Body of pancreas (tissue), 4 donors: ENCODE results near the gene FCN1. TPM values are rescaled to one million over a fixed set of nuclear protein-coding genes. Genes with fewer than 3 reads are reported as not detected.

Source experiments
- ATAC-seq: fragments of 150-250 bp; one replicate; pipeline ENCODE4 v1.9.1; 2016
- DNase-seq, 4 donors: peaks; one replicate each; pipeline ENCODE4 v3.0.0-alpha.2; 2019
- H3K27ac ChIP-seq, 4 donors: fragments of 200-600 bp; sonication (generic); 1 replicate in 3 of 4; 2 replicates in 1 of 4; pipeline versions ENCODE4 v1.5.1 to v1.6.1; 2016 to 2019; ENCODE audit warnings: mild to moderate bottlenecking in 1 of 4, mixed read lengths in 1 of 4, moderate library complexity in 1 of 4
- H3K27me3 ChIP-seq, 2 donors: fragments of 200-600 bp; sonication (generic); one replicate each; pipeline ENCODE4 v1.6.0; 2016; ENCODE audit warnings: mild to moderate bottlenecking in 1 of 2
- H3K36me3 ChIP-seq, 2 donors: fragments of 200-600 bp; sonication (generic); replicated peaks in 1 of 2; 2 replicates each; pipeline ENCODE4 v1.5.1; 2016; ENCODE audit warnings: low read depth in 2 of 2; ENCODE audit not compliant: insufficient read depth in 1 of 2
- H3K4me1 ChIP-seq: fragments of 200-600 bp; sonication (generic); one replicate; pipeline ENCODE4 v1.6.0; 2016
- H3K4me3 ChIP-seq, 2 donors: fragments of 200-600 bp; sonication (generic); 1 replicate in 1 of 2; 2 replicates in 1 of 2; pipeline ENCODE4 v1.5.1; 2016 to 2019
- H3K9me3 ChIP-seq, 3 donors: fragments of 200-600 bp; sonication (generic); 1 replicate in 2 of 3; 2 replicates in 1 of 3; pipeline ENCODE4 v1.5.1; 2016
- POLR2A ChIP-seq, 3 donors: fragments of 450-650 bp; IDR thresholded peaks; one replicate each; pipeline ENCODE4 v1.6.1; 2016; ENCODE audit warnings: antibody characterized with exemption in 3 of 3, mild to moderate bottlenecking in 2 of 3
- WGBS, 2 donors: methylation state at CpG; one replicate each; pipeline ENCODE4 v1.1.5; 2017; 5-methylcytosine and 5-hydroxymethylcytosine counted together
- intact Hi-C: fragments of 100-400 bp; cut with DNase I; formaldehyde crosslinking; loops from one replicate; pipeline ENCODE4 v1.15.1; 2023
- total RNA-seq, 2 donors: library from RNA; depleted of rRNA; stranded (reverse); fragments of >200 nt; gene quantifications; one replicate each; pipeline ENCODE4 v1.1.0, GENCODE V29; 2016
- TF ChIP-seq, protein P1 (sequence below), 7 experiments: fragments of 450-650 bp in 4 of 7; fragments of 200-600 bp in 3 of 7; sonication (generic) in 3 of 7; IDR thresholded peaks; one replicate each; pipeline ENCODE4 v1.5.1; 2016 to 2019; ENCODE audit warnings: antibody characterized with exemption in 7 of 7

The FCN1 gene
- total RNA-seq, 2 donors from 2014 or later = not detected

DNA sequence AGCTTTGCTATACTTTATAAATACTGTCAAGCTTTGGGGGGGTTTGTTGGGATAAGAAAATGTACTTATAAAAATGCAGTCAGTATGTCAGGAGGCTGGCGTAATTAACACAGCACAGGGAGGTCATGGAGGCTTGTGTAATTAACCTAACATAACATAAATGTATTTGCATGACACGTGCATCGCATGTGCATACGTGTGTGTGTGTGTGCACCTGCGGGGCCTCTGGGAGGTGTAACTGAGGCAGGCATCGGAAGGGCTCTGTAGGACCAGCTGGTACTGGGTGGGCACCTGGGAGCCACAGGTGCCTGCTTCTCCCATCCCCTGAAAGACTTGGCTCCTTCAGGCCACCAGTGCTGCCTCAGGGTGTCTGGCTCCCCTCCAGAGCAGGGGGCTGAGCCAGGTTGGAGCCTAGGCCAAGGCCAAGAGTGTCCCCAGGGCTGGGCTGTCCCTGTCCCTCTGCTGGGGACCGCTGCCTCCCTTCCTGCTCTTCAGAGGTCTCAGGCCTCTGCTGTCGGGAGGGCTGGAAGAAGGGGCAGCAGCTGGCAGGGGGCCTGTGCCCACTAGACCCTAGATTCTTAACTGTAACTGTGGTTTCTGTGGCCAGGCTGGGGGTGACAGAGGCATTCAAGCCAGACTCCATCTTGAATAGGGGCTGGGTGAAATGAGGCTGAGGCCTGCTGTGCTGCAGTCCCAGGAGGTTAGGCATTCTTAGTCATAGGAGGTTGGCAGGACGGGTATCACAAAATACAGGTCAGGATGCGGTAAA lies 28.1 kb downstream of the FCN1 start:
- intact Hi-C loops = no loop called here
- TF ChIP-seq, protein P1, sequence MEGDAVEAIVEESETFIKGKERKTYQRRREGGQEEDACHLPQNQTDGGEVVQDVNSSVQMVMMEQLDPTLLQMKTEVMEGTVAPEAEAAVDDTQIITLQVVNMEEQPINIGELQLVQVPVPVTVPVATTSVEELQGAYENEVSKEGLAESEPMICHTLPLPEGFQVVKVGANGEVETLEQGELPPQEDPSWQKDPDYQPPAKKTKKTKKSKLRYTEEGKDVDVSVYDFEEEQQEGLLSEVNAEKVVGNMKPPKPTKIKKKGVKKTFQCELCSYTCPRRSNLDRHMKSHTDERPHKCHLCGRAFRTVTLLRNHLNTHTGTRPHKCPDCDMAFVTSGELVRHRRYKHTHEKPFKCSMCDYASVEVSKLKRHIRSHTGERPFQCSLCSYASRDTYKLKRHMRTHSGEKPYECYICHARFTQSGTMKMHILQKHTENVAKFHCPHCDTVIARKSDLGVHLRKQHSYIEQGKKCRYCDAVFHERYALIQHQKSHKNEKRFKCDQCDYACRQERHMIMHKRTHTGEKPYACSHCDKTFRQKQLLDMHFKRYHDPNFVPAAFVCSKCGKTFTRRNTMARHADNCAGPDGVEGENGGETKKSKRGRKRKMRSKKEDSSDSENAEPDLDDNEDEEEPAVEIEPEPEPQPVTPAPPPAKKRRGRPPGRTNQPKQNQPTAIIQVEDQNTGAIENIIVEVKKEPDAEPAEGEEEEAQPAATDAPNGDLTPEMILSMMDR (IDR thresholded peaks at IDR 0.05) = no peak
- TF ChIP-seq POLR2A (IDR thresholded peaks at IDR 0.05) = no peak
- no peak overlapping the region for H3K4me3 ChIP-seq
- H3K4me1 ChIP-seq = no peaks in the 10 kb centered on the region
- no peaks in the 10 kb centered on the region for H3K9me3 ChIP-seq
- no peaks in the 10 kb centered on the region for H3K36me3 ChIP-seq
- no peaks in the 10 kb centered on the region for H3K27me3 ChIP-seq
- DNase-seq = no peak
- ATAC-seq = no peak
- WGBS, 2 donors = 80 to 84% methylated on average over 10 of the region's 10 CpGs
- no peak overlapping the region for H3K27ac ChIP-seq

DNA sequence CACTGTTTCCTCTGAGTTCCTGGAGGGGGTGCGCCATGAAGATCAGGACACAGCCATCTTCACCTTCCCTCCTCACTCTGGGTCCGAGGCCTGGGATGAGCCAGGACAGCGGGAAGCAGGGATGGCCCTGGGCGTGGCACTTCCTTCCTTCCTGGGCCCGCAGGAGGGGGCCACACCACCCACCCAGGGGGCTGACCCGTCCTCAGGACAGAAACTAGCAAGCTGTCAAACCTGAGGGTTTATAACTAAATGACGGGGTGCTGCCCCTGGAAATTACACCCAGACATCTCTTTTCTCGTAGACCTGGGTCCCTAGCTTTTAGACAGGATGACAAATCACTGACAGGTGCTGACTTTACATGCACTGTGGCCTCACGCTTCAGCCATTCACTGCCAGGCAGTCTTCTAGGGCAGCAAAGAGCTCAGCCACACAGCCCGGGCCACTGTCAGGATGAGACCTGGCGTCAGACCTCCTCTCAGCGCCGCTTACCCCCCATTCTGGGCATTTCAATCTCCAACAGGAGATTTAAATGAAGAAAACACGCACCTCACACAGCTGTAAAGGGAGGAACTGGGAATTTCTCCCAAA lies 29.0 kb downstream of the FCN1 start:
- ATAC-seq (no peak), DNase-seq (no peak)
- WGBS, 2 donors = 63 to 67% methylated on average over 9 to 14 of the region's 14 CpGs
- Histone ChIP-seq H3K4me1 (no peaks in the 10 kb centered on the region), H3K4me3 (no peak overlapping the region), H3K36me3 (no peaks in the 10 kb centered on the region), H3K27ac (no peak overlapping the region), H3K9me3 (no peaks in the 10 kb centered on the region), H3K27me3 (no peaks in the 10 kb centered on the region)
- intact Hi-C loops = no loop called here
- TF ChIP-seq POLR2A (IDR thresholded peaks at IDR 0.05) = no peak
- TF ChIP-seq, protein P1 (IDR thresholded peaks at IDR 0.05) = no peak

DNA sequence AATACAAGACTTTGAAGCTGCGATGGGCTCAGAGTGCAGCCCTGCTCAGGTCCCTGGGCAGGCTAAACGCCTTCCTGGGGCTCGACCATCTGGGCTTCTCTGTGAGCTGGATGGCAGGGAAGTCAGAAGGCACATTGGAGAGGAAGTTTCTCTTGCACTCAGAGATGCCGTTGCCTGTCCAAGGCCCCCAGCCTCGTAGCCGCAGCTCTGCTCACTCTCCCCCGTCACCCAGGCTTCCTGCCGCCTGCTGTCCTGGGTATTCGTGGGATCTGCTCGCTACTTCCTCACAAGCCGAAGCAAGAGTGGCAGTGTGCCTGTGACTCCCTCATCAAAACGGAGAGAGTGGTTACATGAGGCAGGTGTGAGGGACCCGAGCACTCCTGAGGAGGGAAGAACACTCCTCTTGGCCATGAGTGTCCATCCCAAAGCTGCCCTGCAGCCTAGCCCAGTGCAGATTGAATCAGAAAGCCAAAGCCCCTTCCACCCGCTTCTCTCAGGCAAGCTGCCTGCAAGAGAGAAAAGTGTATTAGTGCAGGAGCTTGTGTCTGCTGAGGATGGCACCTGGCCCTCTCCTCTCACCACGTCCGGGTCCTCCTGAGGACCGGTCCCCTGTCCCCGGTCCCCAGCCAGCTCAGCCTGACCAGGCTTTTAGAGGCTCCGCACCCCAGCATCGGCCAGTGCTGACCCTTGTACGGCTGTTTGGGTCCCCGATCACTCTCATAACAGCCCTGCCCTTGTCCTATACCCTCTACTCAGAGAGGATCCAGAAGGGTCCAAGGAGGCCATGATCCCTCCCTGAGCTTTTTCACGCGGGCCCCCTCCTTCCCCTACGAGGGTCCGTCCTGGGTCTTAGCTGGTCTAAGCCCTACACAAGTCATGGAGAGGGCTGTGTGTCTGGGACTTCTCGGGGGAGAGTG lies 29.8 kb downstream of the FCN1 start:
- no peak overlapping the region for H3K27ac ChIP-seq
- intact Hi-C loops = no loop called here
- no peak for ATAC-seq
- DNase-seq = no peak
- TF ChIP-seq POLR2A (IDR thresholded peaks at IDR 0.05) = no peak
- TF ChIP-seq, protein P1 (IDR thresholded peaks at IDR 0.05) = no peak
- 48 to 57% methylated on average over 17 to 27 of the region's 27 CpGs for WGBS, 2 donors
- H3K27me3 ChIP-seq = no peaks in the 10 kb centered on the region
- no peak overlapping the region for H3K4me3 ChIP-seq
- no peaks in the 10 kb centered on the region for H3K9me3 ChIP-seq
- H3K4me1 ChIP-seq = no peaks in the 10 kb centered on the region
- no peaks in the 10 kb centered on the region for H3K36me3 ChIP-seq

DNA sequence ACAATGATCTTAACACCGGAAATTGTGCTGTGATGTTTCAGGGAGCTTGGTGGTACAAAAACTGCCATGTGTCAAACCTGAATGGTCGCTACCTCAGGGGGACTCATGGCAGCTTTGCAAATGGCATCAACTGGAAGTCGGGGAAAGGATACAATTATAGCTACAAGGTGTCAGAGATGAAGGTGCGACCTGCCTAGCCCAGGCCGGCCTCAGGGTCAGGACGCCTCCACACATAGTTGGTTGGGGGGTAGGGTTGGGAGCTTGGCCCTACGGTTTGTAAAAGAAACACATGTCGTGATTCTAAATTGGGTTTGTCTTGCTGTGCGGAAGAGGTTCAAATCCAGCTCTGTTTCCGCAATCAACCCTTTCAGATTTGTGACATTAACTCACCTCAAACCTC lies 30.5 kb downstream of the FCN1 start:
- Histone ChIP-seq H3K27ac (no peak overlapping the region), H3K4me3 (no peak overlapping the region), H3K9me3 (no peaks in the 10 kb centered on the region), H3K4me1 (no peaks in the 10 kb centered on the region), H3K36me3 (no peaks in the 10 kb centered on the region), H3K27me3 (no peaks in the 10 kb centered on the region)
- DNase-seq = no peak
- intact Hi-C loops = no loop called here
- WGBS, 2 donors = 78 to 80% methylated on average over 9 to 10 of the region's 10 CpGs
- ATAC-seq = no peak
- no peak for TF ChIP-seq POLR2A (IDR thresholded peaks at IDR 0.05)
- TF ChIP-seq, protein P1 (IDR thresholded peaks at IDR 0.05) = no peak
